Fibroblast of upper back skin (primary cell): ENCODE data around the gene CTNNAL1.
"Not testable (repeated sequence)": the region's sequence is repeated elsewhere in the genome, so short reads cannot be mapped to it uniquely, and the experiment has no call there.

Experiments
- DNase-seq: peaks from one replicate; pipeline ENCODE4 v3.0.0-alpha.2; 2013

Gene CTNNAL1

DNA sequence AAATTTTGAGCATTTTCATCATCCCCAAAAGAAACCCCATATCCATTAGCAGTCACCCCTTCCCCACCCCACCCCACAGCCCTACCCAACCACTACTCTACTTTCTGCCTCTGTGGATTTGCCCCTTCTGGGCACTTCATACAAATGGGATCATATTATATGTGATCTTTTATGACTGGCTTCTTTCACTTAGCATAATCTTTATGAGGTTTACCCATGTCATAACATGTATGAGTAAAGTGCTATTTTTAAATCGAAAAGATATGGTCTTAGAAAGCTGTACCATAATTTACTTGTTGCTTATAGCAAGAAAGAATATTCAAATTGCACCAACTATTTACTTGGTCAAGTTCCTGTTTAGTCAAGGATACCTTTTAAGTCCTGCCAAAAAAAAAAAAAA lies 92.1 kb downstream of the CTNNAL1 start:
- no peak for DNase-seq

GRCh38 chr9:108920401-108920800 lies 92.9 kb downstream of the CTNNAL1 start:
- DNase-seq = not testable (repeated sequence)

DNA sequence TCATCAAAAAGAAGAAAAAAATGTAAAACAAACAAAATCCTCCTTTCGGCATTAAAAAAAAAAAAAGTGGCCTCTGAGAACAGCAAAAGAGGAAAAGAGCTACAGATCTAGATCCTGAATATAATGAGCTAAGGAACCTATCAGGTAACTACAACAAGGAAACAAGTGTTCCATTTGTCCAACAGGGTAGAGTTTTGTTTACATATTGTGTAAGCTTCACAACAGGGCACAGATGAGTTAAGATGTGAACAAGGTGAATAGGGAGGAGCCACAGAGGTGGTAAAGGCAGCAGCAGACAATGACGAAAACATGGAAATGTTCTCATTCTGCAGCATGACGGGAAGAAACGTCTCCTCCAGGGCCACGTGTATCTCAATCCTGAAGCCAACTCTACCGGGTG lies 93.8 kb downstream of the CTNNAL1 start:
- DNase-seq = no peak

DNA sequence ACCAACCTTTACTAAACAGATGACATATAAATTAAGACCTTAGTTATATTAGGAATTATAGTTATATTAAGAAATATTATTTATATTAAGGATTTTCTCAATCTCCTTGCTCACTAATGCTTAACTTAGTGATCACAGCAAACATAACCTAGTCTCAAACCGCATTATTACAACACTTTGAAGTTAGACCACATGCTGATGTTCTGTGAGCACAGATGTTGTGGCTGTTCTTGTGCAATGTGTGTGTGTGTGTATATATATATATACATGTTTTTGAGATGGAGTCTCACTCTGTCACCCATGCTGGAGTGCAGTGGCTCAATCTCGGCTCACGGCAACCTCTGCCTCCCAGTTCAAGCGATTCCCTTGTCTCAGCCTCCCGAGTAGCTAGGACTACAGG lies 99.9 kb downstream of the CTNNAL1 start:
- DNase-seq = peak; percentile 1

DNA sequence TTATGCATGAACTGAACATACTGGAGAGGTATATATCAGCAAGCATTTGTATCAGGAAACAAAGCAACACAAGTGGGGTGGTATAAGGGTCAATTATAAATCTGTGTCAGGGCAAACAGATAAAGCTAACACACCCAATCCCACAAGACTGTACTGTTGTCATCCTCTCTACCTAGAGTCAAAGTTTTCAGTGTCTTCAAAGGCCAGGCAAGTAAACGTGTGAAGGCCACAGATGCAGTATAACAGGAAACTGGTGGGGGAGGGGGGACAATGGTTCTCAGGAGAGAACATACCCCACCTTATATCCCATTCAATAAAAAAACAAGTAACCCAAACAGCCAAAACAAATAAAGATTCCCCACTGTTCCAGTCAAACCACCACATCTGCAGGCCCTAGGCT lies 101.5 kb downstream of the CTNNAL1 start:
- DNase-seq = no peak

GRCh38 chr9:108910914-108911313 lies 102.4 kb downstream of the CTNNAL1 start:
- DNase-seq = no peak

DNA sequence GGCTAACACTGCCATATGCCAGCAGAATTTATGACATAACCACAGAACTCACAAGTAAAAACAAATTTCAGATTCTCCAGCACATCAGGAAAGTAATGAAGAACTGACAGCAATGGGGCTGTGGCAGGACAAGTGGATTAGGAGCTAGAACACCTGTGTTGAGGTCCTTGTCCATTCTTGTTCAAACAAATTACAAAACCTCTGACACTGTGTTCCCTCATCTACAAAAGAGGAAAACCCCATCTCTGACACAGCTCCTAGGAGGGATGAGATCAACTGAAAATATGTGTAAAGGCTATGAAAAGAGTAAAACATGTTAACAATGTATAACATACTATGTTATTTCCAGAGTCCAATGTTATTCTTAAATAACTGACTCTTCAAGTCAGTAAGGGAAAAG lies 102.9 kb downstream of the CTNNAL1 start:
- DNase-seq = no peak

- no peak for DNase-seq
These were observed 107.8 kb downstream of the CTNNAL1 start for GRCh38 chr9:108905494-108905893.

DNA sequence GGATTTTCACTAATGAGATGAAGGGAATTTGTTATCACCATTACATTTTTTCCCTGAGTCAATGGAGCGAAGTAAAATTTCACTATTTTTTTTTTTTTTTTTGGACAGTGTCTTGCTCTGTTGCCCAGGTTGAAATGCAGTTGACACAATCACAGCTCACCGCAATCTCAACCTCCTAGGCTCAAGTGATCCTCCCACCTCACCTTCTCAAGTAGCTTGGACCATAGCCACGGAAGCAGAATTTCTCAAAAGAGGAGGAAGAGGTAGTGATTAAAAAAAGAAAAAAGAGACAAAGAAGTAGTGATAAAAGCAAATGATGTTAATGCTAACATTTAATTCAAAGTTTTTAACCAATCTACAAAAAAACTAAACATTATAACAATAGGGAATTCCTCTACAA lies 109.1 kb downstream of the CTNNAL1 start:
- no peak for DNase-seq

- DNase-seq = no peak
These were observed 109.7 kb downstream of the CTNNAL1 start for GRCh38 chr9:108903420-108904103.

GRCh38 chr9:108900176-108900575 lies 113.1 kb downstream of the CTNNAL1 start:
- DNase-seq = no peak

GRCh38 chr9:108899023-108899695 lies 114.1 kb downstream of the CTNNAL1 start:
- not testable (repeated sequence) for DNase-seq

GRCh38 chr9:108897324-108898096 lies 115.8 kb downstream of the CTNNAL1 start:
- no peak for DNase-seq

GRCh38 chr9:108894225-108894997 lies 118.9 kb downstream of the CTNNAL1 start:
- no peak for DNase-seq
